NCI-H774 (cell line): ENCODE results near the gene RAB12.
"Not testable (repeated sequence)": the region's sequence is repeated elsewhere in the genome, so short reads cannot be mapped to it uniquely, and the experiment has no call there.

Experiments
- DNase-seq: peaks from one replicate; lab custom pipeline; 2025; lab: John Stamatoyannopoulos, UW

RAB12 gene, protein sequence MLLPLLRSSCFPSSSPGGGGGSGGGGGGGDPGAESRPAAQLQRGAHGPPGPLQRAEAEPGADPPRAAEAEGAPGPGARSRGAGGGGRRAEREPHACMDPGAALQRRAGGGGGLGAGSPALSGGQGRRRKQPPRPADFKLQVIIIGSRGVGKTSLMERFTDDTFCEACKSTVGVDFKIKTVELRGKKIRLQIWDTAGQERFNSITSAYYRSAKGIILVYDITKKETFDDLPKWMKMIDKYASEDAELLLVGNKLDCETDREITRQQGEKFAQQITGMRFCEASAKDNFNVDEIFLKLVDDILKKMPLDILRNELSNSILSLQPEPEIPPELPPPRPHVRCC

DNA sequence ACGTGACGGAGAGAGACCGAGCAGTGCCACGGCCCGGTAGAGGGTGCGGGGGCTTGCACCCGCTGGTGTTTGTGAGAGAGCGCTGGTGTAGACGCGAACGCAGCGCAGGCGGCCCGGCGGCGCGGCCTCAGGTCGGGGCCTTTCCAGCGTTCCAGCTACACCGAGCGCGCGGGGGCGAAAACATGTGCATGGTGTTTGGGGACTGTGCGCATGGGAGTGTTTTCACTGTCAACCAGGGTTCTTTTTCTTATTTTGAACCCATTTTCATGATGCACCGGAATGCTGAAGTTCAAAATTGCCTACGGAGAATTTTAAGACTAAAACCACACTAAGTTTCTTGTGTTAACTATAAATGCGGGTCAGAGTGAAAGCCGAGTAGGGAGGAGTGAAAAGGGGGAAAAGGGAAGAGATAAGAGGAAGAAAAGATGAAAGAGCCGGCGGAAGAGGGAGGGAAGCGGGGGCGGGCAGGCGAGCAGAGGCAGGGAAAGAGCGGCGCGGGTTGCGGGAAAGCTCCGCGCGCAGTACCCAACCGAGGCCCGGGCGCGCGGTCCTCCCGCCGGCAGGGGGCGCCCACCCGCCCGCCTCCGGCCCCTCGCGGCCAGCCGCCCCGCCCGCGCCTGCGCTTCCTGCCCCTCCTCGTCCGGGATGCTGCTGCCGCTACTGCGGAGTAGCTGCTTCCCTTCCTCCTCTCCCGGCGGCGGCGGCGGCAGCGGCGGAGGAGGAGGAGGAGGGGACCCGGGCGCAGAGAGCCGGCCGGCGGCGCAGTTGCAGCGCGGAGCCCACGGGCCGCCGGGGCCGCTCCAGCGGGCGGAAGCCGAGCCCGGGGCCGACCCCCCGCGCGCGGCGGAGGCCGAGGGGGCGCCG is at the start of gene RAB12:
Gene RAB12 (plus strand): TSS at position 643 of the 864 bp plus-strand sequence. CDS start 3 bp downstream, at position 646.
- peak; percentile 76 for DNase-seq

DNA sequence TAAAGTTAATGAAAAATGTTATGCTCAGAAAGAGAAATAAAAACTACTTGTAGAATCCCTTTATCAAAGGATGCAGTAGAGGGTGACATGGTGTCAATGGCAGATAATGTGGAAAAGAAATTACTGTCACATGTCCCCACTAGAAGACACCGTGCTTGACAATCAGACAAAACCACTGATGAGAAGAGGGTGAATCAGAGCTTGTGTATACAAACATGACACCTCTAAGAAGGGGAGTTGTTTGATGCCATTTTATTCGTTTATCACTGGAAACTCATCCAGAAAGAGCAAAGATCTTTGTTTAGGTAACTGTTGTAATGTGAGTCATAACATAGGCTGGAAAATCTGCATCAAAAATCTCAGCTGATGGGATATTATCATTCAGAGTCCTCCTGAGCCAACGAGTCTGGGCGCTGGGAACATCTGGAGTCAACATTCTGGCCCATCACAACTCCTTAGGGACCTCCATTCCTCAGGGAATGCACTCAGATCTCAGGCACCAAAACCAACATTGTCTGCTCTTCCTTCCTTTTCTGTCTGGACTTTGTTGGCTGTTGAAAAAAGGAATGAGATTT is 49.5 kb upstream of the RAB12 start:
- DNase-seq, result no peak

- DNase-seq, result no peak
Observed at GRCh38 chr18:8561123-8561910, 47.9 kb upstream of the RAB12 start.

- no peak for DNase-seq
Observed at GRCh38 chr18:8562070-8562469, 47.2 kb upstream of the RAB12 start.

DNA sequence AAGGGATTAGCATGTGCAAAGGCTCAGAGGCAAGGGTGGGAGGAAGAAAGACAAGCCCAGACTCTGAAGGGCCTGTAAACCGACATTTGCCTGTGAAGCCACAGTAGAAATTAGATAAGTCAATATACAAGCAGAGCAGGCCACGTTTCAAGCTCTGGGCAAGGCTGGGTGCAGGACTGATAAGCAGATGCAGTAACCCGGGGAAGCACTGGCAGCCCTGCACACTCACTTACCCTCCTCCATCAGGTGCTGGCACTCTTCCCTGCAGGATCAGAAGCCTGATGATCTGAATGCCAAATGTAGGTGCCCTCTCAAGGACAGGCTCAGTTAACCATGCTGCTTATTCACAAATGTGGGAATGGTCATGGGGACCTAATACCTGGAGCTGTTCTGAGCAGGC is 46.3 kb upstream of the RAB12 start:
- DNase-seq, result no peak

- DNase-seq, result no peak
Observed at GRCh38 chr18:8571399-8571798, 37.8 kb upstream of the RAB12 start.

- not testable (repeated sequence) for DNase-seq
Observed at GRCh38 chr18:8573766-8574165, 35.5 kb upstream of the RAB12 start.

DNA sequence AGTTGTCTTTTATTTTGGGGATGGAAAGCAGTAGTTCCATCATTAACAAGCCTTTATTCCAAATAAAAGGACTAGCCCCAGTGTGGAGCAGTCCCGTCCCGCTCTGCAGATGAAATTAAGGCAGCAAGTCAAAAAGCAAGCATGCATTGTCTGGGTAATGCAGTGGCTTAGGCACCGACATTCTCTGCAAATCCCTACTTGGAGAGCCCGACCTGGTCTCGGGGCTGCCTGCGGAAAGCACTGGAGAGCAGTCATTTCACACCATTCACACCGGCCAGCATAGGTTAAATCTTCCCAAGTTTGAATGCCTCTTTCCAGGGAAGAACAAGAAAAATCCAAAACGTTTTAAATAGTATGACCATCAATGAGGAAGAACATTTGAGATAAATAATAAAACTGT is 24.4 kb upstream of the RAB12 start:
- DNase-seq, result no peak

GRCh38 chr18:8586941-8587340 is 22.3 kb upstream of the RAB12 start:
- DNase-seq, result no peak

DNA sequence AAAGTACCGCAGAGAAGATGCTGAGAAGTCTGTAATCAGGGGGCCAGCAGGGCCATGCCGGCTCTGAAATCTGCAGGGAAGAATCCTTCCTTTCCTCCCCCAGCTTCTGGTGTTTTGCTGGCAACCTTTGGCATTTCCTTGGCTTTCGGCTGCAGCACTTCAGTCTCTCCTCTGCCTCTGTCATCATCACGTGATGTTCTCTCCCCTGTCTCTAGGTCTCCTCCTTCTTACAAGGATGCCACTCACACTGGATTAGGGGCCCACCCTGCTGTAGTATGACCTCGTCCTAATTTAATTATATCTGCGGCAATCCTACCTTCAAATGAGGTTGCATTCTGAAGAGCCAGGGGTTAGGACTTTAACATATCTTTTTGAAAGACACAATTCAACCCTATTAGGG is 13.8 kb upstream of the RAB12 start:
- DNase-seq, result no peak

DNA sequence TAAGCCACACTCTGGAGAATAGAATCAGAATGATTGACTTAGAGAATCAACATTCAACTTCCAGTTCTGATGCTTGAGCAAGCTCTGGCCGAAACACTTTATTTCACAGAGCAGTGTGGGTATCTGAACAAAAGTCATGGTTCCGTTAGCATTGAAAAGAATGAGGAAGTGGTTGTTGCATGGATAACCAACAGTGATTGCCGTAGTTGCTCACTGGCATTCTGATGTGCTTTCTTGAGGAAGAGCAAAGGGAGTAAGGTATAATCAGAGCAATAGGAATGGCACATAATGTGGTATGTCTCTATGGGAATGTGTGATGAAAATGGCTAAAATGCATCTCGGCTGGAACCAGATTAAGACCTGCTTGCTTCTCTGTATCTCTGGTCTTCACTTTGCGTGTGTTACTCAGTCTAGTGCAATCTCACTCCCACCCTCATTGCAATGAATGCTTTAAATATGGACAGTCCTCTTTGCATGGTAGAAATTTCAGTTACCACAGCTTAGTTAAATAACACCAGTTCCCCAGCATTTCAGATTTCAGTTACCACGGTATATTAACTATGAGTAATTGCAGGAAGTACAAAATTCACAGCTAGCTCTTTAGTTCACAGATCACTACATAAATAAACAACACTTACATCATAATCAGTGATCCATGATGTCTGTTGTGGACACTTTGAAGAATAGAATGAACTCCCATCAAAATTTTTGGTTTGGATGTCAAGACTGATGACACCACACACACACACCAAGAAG is 7.8 kb upstream of the RAB12 start:
- DNase-seq, result no peak

- DNase-seq, result no peak
Observed at GRCh38 chr18:8602040-8602439, 7.2 kb upstream of the RAB12 start.

DNA sequence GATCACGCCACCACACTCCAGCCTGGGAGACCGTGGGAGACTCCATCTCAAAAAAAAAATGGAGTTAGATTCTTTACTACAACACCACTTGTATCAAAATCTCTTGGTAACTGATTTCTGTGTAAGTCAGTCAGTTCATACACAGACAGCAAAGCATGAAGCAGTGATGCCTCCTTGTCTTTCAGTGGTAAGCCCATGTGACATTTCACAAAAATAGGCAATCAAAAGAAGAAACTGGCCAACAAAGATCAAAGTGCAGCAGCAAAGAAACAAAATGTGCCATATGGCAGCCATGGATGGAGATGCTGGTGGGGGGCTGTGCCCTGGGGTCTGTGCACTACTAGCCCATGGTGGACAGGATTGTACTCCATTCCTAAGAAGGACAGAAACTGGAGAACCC is 6.7 kb upstream of the RAB12 start:
- no peak for DNase-seq

- no peak for DNase-seq
Observed at GRCh38 chr18:8603663-8604520, 5.3 kb upstream of the RAB12 start.

DNA sequence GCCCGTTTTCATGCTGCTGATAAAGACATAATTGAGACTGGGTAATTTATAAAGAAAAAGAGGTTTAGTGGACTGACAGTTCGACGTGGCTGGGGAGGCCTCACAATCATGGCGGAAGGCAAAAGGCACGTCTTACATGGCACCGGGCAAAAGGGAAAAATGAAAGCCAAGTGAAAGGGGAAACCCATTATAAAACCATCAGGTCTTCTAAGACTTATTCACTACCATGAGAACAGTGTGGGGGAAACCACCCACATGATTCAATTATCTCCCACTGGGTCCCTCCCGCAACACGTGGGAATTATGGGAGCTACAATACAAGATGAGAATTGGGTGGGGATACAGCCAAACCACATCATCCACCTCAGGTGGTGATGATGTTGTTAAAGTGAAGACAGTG is 3.3 kb upstream of the RAB12 start:
- DNase-seq, result no peak

DNA sequence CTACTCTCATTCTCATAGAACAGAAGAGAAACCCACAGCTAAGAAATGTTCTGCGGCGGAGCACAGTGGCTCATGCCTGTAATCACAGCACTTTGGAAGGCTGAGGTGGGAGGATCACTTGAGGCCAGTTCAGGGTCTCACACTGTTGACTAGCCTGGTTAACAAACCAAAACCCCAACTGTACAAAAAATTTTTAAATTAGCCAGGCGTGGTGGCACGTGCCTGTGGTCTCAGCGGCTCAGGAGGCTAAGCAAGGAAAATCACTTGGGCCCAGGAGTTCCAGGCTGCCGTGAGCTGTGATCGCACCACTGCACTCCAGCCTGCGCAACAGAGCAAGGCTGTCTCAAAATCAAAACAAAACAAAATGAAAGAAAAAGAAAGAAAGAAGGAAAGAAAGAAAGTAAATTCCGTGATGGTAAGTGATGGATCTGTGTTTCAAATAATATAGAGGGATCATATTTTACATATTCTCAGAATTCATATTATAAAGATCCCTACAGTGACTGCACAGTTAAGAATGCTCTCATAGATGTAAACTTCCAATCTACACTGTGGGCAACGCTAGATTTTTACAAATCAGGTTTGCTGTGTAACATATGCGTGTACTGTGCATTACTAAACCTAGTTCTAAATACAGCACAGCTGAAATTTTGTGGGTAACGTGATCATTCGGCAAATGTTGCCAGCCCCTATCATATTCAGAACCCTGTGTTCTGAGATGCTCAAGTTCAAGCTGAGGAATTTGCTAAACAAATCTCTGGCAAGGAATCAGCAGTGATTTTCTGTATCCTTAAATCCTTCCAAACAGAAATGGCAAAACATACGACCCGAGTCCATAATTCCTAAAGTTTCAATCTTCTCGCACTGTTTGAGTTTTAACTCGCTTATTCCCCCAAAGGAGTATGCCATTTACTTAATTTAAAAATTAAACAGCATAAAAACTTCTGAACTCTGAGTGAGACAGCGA is 1.2 kb upstream of the RAB12 start:
- no peak for DNase-seq

DNA sequence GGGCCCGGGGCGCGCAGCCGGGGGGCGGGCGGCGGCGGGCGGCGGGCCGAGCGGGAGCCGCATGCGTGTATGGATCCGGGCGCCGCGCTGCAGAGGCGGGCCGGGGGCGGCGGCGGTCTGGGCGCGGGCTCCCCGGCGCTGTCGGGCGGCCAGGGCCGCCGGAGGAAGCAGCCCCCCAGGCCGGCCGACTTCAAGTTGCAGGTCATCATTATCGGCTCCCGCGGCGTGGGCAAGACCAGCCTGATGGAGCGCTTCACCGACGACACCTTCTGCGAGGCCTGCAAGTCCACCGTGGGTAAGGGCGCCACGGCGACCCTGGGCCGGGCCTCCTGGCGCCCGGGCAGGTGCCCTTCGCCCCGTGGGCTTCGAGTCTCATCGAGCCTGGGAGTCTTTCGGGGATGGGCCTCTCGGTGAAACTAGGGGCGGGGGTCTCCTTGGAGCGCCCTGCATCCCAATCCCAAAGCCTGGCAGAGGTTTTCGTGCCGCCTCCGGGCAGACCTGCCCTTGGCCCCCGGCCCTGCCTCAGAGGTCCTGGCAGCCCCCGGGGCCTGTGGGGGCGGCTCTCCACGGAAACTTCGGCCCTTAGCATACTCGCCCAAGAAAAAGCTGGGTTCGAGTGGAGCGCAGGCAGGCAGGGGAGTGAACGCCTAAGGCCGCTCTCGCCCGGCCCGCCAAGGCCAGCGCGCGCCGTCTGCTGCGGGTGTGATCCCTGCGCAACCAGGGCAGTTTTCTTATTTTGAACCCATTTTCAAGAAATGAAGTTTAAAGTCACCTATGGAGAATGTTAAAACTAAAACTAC is 622 bp downstream of the RAB12 start:
- no peak for DNase-seq

- DNase-seq, result no peak
Observed at GRCh38 chr18:8610459-8610851, 1.2 kb downstream of the RAB12 start.
